ENCODE results near the gene CFAP65.

Gene CFAP65

DNA sequence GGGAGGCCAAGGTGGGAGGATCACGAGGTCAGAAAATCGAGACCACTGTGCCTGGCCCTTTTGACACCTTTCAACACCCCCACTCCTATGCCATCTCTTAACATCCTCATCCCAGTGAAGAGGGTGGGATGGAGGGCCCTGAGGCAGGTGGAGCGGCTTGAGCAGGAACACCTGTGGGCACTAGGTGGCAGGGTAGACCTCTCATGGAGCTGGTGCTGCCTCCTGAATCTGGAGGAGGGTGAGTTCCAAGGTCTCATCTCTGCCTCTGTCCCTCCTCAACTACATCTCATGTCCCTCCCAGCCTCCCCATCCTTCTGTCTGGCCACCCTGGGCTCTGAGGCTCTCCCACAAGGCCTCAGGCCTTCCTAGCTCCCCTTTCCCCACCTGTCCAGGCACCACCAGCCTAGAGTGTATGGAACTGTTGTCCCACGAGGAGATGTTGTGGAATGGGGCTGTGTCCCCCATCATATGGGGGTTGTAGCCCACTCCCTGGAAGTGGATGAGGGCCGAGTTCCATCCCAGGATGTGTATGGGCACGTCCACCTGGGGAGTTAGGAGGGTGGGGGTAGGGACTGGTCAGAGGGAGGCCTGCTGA lies 31.1 kb downstream of the CFAP65 start:
- DNase-seq = no peak

DNA sequence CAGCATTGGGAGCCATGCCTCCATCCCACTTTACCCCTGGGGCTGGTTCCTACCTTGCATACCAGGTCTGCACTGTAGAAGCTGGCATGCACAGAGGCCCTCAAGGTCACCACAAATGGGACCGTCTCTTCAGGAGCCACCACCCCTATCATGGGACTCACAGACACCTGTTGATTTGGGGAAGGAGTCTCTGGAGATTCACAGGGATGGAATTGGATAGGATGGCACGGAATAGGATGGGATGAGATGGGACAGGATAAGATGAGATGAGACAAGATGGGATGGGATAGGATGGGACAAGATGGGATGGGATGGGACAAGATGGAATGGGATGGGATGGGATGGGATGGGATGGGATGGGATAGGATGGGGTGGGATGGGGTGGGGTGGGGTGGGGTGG lies 32.0 kb downstream of the CFAP65 start:
- DNase-seq = no peak

DNA sequence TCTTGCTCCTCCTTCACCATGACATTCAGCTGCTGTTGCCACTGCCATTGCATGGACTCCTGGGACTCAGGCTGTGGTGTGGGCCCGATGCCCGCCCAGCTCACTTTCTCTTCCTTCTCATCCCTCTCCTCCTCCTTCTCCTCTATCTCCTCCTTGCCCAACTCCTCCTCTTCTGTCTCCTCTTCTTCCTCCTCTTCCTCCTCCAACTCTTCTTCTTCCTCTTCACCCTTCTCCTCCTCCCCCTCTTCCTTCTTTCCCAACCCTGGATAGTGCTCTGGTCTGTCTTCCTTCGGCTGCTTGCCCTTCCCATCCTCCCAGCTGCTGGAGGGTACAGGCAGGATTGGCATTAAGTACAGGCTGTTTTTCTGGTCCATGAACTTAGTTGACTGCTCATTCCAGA lies 37.3 kb downstream of the CFAP65 start:
- DNase-seq = no peak

DNA sequence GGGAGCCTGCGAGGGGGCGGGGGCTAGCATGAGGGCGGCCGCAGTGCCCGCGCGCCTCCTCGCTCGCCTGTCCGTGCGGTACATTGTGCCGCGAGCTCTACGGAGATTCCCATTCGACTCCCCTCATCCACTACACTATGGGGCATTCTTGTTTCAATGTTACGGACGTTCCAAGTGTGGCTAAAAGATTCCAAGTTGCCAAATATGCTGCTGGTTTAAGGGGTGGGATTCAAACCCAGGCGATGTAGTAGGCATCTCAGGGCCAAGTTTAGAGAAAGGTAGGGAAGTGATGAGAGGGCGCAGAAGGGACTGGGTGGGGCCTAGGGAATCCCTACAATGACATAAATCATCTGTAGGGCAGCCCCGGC lies 38.1 kb downstream of the CFAP65 start:
- DNase-seq = no peak

DNA sequence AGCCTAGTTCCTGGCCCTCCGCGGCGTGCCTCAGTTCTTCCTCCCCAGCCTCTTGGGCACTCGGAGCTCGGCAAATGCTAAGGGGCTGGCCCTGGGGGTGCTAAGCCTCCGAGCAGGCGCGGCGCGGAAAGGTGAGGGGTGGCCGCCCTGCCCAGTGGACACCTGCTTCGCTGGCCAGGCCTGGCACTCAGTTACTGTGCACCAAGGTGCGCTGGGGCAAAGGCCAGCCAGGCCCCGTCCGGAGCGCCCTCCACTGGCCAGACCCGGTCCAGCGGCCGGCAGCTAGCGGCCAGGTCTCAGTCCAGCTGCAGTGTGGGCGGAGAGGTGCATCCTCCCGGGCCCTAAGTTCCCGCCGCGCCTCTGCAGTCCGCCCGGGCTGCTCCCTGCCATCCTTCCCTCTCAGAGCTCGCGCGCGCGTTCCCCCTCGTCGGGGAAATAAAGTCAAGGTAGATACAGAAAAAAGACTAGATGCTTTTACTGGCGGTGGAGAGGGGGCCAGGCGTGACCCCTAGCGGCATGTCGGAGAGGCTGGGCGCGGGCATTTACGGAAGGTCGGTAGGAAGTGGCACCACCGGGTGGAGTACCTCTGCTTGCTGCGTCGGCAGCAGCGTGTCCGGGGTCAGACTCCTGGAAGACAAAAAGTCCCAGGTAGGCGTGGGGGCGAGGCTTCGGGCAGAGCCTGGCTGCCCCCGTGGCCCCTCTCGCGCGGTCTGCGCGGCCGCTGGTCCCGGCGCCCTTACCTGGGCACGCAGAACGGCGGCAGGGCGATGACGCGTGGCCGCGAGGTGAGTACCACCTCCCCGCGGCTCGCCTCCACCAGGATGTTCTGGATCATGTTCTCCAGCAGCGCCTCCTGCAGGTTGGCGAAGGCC lies 38.7 kb downstream of the CFAP65 start:
- peak in 1 of 2 experiments; percentile 28 for DNase-seq

DNA sequence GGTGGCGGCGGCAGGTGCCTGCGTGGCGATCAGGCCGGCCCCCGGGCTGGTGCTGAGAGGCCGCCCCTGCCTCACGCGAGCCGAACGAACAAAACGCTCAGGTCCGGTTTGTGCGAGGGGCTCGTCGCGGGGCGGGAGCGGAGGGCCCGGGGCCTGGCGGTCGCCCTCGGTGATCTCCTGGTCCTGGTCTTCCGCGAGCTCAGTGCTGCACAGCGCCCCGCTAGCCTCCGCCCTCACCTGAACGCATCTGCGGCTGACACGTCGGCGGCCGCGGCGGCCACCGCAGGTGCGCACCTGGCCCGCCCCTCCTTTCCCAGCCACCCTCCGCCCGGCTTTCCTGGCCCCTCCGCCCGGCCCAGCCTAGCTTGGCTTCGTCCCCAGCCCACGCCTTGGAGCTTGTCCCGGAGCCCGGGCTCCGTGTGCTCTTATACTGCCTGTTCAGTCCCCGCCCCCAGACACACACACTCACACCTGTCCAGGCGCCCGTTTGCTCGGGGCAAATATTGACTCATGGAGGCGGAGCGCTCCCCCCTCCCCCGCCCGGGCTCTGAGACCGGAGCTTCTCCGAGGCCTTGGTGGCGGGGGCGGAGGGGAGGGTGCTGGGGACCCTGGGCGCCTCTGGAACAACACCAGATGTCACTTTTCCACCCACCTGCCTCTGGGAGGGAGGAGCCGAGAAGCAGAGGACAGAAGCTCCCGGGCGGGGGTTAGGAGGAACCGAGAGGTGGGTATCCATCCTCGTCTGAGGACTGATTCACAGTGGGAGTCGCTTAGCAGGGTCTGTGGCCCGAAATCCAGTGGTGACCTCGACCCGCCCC lies 39.5 kb downstream of the CFAP65 start:
- DNase-seq = peak; percentile 53 to 56

DNA sequence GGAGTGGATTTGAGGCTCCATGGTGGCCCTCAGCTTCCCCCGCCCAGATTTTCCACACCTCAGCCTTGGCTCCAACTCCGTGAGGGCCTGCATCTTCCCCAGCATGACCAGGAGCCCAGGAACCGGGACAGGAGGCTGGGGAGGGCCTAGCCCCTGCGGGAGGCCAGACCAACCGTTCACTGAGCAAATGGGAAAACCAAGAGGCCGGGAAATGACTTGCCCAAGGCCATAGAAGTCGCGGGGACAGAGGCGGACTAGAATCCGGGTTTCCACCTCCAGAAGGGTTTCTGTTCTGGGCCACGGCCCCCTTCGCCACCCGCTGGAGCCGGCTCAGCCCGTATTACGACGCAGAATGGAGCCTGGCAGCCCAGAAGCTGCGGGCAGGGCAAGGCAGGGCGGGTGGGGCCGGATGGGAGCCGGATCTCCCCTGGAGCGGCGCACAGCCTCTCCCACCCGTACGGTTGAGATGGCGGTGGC lies 40.2 kb downstream of the CFAP65 start:
- DNase-seq = no peak

DNA sequence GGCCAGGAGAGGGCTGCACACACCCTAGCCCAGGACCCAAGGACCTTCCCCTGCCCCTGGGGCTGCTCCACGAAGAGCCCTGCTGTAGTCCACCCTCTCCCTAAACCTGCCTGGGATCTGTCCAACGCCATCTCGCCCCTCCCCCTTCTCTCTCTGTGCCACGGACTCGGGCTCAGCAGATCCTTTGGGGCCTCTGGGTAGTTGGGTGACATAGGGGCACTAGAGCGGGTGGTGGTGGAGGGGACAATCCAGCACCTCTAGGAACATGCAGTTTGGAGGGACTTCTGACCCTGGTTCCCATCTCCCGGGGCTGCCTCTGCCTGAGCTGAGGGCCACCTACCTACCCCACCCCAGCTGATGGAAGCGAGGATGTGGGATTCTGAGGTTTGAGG lies 40.8 kb downstream of the CFAP65 start:
- no peak for DNase-seq

DNA sequence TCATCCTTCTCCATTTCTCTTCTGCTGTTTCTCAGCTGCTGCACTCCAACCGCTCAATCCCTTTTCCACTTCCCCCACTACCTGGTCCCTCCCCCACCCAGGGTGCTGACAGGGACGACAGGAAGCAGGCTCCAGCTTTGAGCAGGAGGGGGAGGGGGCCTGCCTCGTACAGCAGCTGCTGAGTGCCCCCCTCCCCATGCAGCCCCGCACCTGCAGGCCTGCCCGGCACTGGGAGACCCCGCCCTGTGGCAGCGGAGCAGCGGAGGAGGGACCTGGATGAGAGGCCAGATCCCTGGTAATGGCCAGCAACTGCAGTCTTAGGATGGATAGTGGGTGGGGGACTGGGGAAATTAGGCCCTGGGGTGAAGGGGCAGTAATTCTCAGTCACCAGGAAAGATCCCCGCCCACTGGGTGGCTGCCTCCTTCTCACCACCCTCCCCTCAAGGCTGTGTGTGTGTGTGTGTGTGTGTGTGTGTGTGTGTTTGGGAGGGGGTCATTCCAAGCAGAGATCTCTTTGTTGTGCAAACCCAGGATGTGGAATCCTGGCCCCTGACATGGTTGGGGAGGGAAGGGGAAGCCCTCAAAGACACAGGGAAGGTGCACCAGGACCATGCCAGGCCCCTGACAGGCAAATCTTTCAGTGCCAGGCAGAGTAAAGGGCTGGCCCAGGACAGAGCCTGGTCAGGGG lies 41.3 kb downstream of the CFAP65 start:
- no peak for DNase-seq

DNA sequence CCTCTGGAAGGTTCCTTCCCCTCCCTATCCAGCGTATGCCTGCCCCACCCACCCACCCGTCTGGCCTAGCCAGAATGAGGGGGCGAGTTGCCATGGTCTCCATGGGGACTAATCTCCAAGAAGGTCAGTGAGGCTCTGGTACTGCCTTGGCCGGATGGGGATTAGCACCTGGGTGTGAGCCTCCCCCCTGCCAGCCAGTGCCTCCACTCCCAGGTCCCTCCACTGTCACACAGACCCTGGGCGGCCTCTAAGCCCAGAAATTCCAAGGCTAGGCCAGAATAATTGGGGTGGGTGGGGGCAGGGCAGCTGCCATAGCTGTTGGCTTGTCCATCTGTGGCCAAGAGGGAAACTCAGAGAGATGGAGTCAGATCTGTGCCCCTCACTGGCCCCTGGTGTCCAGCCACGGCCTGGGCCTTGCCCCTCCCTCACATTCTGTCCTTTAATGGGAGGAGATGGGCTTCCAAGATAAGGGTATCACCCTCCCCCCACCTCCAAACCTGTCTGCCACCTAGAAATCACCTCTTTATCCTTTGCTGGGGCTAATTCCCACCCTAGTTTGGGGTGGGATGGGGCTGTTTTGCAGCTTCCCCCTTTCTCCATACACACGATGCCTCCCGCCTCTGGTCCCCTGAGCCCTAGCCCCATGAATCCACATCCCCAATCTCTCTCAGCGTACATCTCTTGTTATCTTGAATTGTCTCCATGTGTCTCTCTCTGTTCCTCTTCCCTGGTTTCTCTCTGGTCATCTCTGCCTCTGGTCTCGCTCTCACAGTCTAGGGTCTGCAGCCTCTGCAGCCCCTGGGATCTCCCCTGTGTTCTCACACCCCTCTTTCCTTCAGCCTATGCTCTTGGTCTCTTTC lies 42.1 kb downstream of the CFAP65 start:
- DNase-seq = no peak

DNA sequence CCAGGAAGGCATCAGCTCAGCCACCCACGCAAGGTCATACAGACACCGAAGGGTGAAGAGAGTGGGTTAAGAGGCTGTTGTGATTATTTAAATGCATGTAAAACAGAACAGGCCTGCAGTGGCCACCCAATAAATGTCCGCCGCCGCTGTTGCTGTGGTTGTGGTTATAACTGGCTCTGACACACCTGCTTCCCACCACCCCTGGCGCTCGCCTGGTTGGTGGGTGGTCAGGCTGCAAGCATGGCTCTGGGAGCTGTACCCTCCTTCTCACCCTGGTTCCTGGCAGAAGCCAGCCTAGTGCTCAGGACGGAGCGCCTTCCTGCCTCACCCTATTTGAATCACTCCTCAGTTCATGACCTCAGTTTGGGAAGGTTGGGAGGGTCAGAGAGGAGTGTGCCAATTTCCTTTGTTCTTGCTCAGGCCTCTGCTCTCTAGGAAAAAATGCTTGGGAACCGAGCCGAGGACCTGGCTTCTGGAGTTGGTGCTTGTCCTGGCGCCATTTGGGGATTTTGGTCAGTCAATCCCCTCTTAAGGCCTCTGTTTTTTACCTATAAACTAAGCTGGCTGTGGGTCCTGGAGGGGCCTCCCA lies 42.8 kb downstream of the CFAP65 start:
- DNase-seq = no peak

DNA sequence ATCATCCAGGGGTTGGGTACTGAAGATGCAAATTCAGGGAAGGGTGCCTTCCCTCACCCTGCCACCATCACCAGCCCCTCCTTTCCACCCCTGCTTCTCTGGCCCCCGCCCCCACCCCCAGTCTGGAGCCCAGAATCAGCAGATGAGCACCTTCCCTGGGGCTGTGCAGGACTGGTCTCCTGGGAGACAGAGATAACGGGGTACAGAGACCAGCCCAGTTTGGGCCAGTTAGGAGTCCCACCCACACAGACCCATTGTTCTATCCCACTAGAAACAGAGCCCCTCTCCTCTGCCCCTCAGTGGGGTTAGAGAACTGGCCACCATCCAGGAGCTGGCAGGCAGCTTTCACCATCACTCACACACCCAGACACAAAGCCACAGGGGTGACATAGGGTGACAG lies 43.6 kb downstream of the CFAP65 start:
- no peak for DNase-seq

DNA sequence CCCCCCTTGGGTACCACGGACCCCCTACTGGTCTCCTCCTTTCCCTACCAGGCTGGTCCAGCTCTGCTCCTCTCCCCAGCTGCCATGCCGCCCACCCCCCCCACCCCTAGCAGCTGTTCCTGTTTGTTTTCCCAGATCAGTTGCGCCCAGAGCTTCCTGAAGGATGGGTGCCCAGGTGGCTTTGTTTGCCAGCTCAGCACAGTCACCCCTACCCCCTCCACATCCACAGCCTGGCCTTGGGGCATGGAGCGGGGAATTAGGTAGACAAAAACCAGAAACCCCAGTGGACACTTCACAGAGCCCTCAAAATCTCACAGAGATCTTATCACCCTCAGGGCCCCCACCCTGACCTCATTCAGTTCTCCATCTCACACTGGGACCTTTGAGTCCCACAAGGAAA lies 44.4 kb downstream of the CFAP65 start:
- DNase-seq = no peak

DNA sequence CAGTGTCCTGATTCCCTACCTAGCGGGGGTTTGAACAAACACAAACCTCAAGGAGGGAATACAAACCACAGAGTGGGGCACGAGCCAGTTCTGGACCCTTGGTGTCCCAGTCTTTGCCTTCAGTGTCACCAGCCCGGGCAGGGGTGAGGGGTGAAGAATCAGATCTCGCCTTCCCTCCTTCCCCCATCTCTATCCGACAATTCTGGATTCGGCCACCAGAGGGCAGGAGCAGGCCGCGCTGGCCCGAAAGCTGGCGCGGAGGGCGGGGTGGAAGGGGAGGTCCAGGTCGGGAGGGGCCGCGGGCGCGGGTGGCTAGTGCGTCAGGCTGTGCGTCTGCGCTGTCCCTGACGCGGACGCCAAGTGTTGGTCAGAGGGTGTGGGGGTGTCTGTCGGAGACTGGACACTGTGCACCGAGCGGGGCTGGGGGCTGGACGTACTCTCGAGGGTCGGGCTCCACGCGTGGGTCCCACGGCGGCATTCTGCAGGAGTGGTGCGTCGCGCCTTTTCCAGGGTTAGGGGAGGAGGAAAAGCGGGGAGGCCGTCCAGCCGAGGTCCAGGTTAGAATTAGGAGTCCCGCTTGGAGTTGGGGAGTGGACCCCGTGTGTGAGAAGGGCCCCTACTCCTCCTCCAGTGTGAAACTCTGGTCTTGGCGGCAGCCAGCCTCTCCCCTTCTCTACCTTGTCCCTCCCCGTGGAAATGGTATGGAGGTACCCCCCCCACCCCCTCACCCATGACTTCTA lies 45.2 kb downstream of the CFAP65 start:
- DNase-seq = peak; percentile 74 to 79

DNA sequence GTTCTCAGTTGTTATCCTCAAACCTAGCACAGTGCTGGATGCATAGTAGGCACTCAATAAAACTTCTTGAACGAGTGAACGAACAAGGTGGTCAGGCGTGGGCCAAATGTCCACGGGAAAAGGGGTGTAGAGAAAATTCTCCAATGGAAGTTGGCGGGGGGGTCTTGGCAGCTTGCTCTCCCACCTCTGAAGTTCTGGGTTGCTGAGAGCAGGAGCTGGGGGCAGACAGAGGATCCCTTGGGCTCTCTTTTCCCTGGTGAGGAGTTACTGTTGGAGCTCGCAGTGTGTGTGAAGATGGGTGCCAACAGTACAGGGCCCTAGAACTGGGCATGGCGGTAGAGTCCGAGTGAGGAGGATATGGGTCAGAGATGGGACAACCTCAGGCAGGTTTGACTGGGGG lies 45.8 kb downstream of the CFAP65 start:
- DNase-seq = no peak

DNA sequence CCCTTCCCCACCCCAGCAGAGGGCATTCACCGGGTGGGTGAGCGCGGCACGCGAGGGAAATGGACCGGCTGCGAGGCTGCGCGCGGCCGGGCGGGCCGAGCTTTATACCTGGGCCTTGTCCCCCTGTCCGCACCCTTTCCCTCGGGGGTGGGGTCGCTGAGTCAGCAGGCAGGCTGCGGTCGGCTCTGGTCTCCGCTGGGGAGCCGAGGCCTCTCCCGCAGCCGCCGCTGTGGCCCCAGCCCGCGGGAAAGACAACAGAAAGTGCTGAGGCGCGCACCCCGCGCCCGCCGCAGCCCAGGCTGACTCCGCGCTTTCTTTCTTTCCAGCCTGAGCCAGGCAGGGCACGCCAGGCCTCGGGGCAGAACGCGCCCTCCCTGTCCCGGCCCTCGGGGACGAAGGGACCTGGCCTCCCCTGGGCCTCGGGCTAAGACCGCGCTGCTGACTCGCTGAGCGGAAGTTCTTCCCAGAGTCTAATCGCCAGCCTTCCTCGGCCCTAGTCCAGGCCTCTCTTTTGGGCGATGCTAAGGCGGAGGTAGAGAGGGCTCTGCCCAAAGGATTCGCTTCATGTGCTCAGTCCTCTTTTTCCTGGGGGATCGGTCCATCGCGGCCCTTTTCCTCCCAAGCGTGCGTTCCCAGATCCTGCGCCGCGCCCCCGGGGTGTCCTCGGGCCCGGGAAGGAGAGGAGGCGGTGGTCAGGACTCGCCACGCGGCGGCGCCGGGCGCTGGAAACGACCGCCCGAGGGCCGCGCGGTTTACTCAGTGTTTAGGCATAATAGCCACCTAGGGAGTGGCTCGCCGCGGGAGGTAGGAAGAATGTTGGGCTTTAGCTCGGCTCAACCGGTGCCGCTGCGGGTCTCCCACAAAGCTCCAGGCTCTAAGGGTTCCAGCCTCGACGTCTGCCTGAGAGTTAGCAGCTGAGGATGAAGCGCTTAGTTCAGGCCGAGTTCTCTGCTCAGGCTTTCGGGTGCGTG lies 47.7 kb downstream of the CFAP65 start, which contains the start of gene CRYBA2:
Gene CRYBA2 (minus strand): TSS at position 78 of the 971 bp plus-strand sequence. CDS start 246 bp downstream, outside the sequence.
- DNase-seq = no peak

DNA sequence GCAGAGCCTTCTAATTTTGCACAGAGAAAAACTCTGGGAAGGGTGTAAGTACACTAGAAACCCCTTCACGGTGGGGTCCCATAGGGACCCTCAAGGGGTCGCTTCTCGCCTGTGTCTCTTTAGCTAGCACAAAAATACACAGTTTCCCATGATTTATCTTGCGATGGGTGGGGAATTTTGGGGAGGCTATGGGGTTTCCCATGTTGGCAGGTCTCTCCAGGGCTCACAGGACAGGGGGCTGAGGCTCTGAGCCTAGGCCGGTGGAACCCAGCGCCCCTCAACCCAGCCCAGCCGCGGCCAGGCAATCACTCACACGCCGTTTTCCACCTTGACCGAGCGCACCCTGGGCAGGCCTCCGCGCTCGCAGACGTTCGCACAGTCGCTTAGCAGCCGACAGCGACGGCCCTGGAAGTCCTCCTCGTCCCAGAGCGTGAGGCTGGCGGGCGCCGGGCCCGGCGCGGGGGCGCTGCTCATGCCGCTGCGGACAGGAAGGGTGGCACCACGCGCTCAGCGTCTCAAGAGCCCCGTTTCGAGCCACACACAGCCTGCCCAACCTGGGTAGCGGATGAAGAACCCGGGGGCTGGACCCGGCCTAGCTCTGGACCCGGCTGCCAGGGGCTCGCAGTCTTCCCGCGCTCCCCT lies 48.5 kb downstream of the CFAP65 start:
- DNase-seq = no peak

DNA sequence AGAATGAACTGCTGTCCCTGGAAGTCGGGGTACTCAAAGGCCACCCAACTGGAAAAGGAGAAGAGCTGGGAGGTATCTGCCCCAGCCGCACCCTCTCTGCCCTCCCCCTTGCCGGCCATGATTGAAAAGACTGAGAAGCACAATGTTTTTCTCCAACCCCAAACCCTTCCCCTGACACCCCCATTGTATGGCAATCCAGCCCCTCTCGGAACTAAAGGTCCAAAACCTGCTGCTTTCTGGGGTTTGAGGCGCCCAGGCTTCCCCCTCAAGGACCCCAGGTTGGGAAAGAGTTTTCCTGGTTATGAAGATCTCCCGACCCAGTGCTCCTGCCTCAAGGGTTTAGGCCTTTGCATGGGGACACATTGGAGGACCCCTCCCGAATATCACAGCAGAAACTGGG lies 49.1 kb downstream of the CFAP65 start:
- no peak for DNase-seq

DNA sequence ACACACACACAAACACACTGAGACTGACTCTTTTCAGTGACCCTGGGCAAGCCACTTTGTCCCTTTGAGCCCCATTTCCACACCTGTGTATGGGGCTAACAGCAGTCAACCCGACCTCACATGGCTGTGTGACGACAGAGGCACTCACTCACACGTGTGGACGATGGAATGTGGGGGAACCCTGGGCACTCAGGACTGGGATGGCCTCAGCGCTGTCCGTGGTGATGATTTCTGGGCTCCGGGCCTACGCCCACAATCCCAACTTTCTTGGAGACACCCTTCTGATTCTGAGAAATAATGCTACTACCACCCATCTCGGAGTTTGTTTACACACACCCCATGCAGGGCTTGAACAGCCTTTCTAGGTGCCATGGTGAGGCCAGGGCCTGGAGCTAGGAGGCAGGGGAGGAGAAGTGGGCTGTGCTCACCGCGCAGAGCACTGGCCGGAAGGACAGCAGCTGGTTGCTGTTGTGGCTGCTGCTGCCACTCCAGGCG lies 49.6 kb downstream of the CFAP65 start:
- no peak for DNase-seq

All from activated CD4-positive, alpha-beta T cell treated with anti-CD3 and anti-CD28 coated beads, Interleukin-2, amount 50 U/mL, for 4 hours (primary cell).